Psoas muscle (tissue), 8 donors: ENCODE results near the gene RPL13A. TPM values are rescaled to one million over a fixed set of nuclear protein-coding genes. Genes with fewer than 3 reads are reported as not detected.

Experiments used
- ATAC-seq, 4 donors: fragments of 200-7000 bp; cut with Tn5 transposase; one replicate each; pipeline ENCODE4 v1.9.1; 2020; ENCODE audit warnings: moderate library complexity in 3 of 4, mild to moderate bottlenecking in 2 of 4
- DNase-seq, 2 donors: peaks; one replicate each; pipeline ENCODE4 v3.0.0-alpha.2; 2020
- H3K27ac ChIP-seq: fragments of 200-600 bp; one replicate; pipeline ENCODE4 v1.8.0; 2022
- H3K27me3 ChIP-seq, 3 donors: fragments of 200-600 bp in 1 of 3; one replicate each; pipeline versions ENCODE4 v1.6.1 to v1.8.0; 2013 to 2022; ENCODE audit warnings: low read length in 2 of 3, mild to moderate bottlenecking in 2 of 3, moderate library complexity in 1 of 3; ENCODE audit not compliant: insufficient read depth in 3 of 3
- H3K36me3 ChIP-seq, 2 donors: fragments of 200-600 bp in 1 of 2; one replicate each; pipeline versions ENCODE4 v1.6.1 to v1.8.0; 2013 to 2022; ENCODE audit warnings: low read depth in 1 of 2, mild to moderate bottlenecking in 1 of 2, moderate library complexity in 1 of 2; ENCODE audit not compliant: insufficient read depth in 1 of 2
- H3K4me1 ChIP-seq: fragments of 200-600 bp; one replicate; pipeline ENCODE4 v1.8.0; 2022
- H3K4me3 ChIP-seq: fragments of 200-600 bp; one replicate; pipeline ENCODE4 v1.8.0; 2022; ENCODE audit warnings: mild to moderate bottlenecking
- H3K9me3 ChIP-seq: fragments of 200-600 bp; one replicate; pipeline ENCODE4 v1.8.0; 2022
- WGBS, 3 donors: extraction: QIAGEN DNeasy Blood & Tissue Kit; methylation state at CpG; one replicate each; pipeline versions ENCODE4 v1.1.6 to v1.1.7; 2013; 5-methylcytosine and 5-hydroxymethylcytosine counted together
- intact Hi-C, 2 donors: fragments of 100-400 bp; cut with DNase I; formaldehyde crosslinking; loops; one replicate each; pipeline versions ENCODE4 v1.11.0 to v1.14.2; 2022
- long read RNA-seq, 2 donors: library from polyadenylated mRNA; unstranded; transcript quantifications; one replicate each; pipeline ENCODE4 v2.0.0, GENCODE V29; 2021
- polyA plus RNA-seq, 3 donors: library from polyadenylated mRNA; stranded (reverse); fragments of 200-250 nt; gene quantifications; one replicate each; pipeline ENCODE4 v1.2.3, GENCODE V29; 2013
- total RNA-seq, 4 donors: library from RNA; stranded (reverse); fragmentation: NEBNext Ultra II Directional in 2 of 4; extraction: Animal tissue kit (Norgen Biotek cat#: 25700) in 2 of 4; gene quantifications; one replicate each; pipeline versions ENCODE4 v1.2.1 to v1.2.4, GENCODE V29; 2021 to 2023
- TF ChIP-seq, protein P1 (sequence below): fragments of 200-600 bp; IDR thresholded peaks from one replicate; pipeline ENCODE4 v1.8.0; 2022; ENCODE audit warnings: antibody characterized with exemption
- donor health status: healthy with polysubstance abuse.
- donor health status: DM: no; HTN: no; CAD: no; lungs with moderate emphysema.
- donor health status: Bipolar disorder and iron deficiency.
- donor health status: healthy.
- donor health status: DM: yes; HTN: yes; CAD: no.
- donor health status: DM: no; HTN: no; CAD: no.
- donor health status: DM: no; HTN: no; CAD: no.
- donor health status: DM: yes; HTN: yes; CAD: no.

The RPL13A gene
- total RNA-seq (1,000 to 10,000 TPM; 1,392 to 2,022 (median 1,763) TPM), polyA plus RNA-seq (1,000 to 10,000 TPM; 1,992 to 2,955 (median 2,046) TPM)
- long read RNA-seq, donor 1, transcript RPL13A-201 (8 exons, 1,181 nt), result major isoform, 556 of 615 reads
- long read RNA-seq, donor 1, partial matches to known transcripts, result 46 of 615 reads
- long read RNA-seq, donor 1, other reads (novel, unspliced or antisense), result 11 of 615 reads
- long read RNA-seq, donor 2, transcript RPL13A-201 (8 exons, 1,181 nt), result major isoform, 220 of 249 reads
- long read RNA-seq, donor 2, partial matches to known transcripts, result 9 of 249 reads
- long read RNA-seq, donor 2, other reads (novel, unspliced or antisense), result 16 of 249 reads

DNA sequence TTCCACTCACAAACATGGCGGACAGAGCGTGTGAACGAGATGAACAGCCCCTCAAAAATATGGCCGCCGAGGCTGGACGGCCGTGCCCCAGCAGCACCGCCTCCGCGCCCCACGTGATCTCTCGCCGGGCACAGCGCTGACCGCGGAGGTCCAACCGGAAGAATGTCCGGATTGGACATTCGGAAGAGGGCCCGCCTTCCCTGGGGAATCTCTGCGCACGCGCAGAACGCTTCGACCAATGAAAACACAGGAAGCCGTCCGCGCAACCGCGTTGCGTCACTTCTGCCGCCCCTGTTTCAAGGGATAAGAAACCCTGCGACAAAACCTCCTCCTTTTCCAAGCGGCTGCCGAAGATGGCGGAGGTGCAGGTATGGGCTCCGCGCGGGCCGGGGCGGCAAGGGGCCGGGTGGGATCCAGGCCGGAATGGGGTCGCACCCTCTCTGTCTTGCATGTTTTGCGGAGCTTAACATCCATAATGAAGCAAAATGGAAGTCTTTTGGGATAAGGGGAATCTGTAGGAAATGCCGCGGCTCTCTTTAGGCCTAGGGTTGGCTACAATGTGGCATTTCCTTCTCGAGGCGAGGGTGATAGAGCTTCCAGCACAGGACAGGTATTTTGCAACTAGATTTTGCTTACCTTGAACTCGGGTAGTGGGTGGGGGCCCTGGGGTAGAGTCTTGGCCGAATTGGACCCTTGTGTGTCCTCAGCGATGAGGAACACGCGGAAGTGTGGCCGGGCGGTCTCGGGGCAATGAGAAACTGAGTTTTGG, at the start of gene RPL13A:
TSS of gene RPL13A (plus strand) at position 332 of the 769 bp plus-strand sequence. CDS start at position 354, 22 bp downstream.
- no peaks in the 10 kb centered on the region for H3K9me3 ChIP-seq
- peak within 1 kb of the TSS; percentile 95 for H3K27ac ChIP-seq
- H3K27me3 ChIP-seq, result no peaks in the 10 kb centered on the region
- peaks cover 24% of the 10 kb centered on the region for H3K4me1 ChIP-seq
- peaks cover 11 to 40% of the 10 kb centered on the region in 2 donors for H3K36me3 ChIP-seq
- intact Hi-C loops, result no loop called here
- H3K4me3 ChIP-seq, result peak within 1 kb of the TSS; percentile 98
- ATAC-seq, result peak; percentile 95 to 96 (median 96)
- DNase-seq, result peak; percentile 100
- WGBS, 3 donors, result 0% methylated on average over 57 of the region's 57 CpGs
- TF ChIP-seq, protein P1, sequence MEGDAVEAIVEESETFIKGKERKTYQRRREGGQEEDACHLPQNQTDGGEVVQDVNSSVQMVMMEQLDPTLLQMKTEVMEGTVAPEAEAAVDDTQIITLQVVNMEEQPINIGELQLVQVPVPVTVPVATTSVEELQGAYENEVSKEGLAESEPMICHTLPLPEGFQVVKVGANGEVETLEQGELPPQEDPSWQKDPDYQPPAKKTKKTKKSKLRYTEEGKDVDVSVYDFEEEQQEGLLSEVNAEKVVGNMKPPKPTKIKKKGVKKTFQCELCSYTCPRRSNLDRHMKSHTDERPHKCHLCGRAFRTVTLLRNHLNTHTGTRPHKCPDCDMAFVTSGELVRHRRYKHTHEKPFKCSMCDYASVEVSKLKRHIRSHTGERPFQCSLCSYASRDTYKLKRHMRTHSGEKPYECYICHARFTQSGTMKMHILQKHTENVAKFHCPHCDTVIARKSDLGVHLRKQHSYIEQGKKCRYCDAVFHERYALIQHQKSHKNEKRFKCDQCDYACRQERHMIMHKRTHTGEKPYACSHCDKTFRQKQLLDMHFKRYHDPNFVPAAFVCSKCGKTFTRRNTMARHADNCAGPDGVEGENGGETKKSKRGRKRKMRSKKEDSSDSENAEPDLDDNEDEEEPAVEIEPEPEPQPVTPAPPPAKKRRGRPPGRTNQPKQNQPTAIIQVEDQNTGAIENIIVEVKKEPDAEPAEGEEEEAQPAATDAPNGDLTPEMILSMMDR, result no peak

- intact Hi-C loops, result no loop called here
- Histone ChIP-seq H3K4me1 (no peaks in the 10 kb centered on the region), H3K36me3 (no peaks in the 10 kb centered on the region), H3K27ac (no peak overlapping the region), H3K4me3 (no peak overlapping the region), H3K9me3 (no peaks in the 10 kb centered on the region), H3K27me3 (peaks cover 0 to 86% (median 45%) of the 10 kb centered on the region in 3 donors)
- WGBS, 3 donors, result 11 to 15% (median 11%) methylated on average over 6 of the region's 6 CpGs
- ATAC-seq (no peak), DNase-seq (no peak)
- TF ChIP-seq, protein P1, result no peak
These were observed 49.1 kb upstream of the RPL13A start for GRCh38 chr19:49438261-49438660.

- H3K4me1 ChIP-seq, result no peaks in the 10 kb centered on the region
- ATAC-seq, result no peak
- H3K4me3 ChIP-seq, result no peak overlapping the region
- H3K9me3 ChIP-seq, result no peaks in the 10 kb centered on the region
- WGBS, 3 donors, result 39 to 57% (median 43%) methylated on average over 5 to 6 of the region's 6 CpGs
- DNase-seq, result no peak
- TF ChIP-seq, protein P1, result no peak
- intact Hi-C loops, result loop anchor here in 1 of 2 donors (5.0 kb wide), 1 partner anchor 213 kb away; no protein-coding TSS in a partner anchor
- H3K27me3 ChIP-seq, result peaks cover 0 to 70% (median 38%) of the 10 kb centered on the region in 3 donors
- no peaks in the 10 kb centered on the region for H3K36me3 ChIP-seq
- H3K27ac ChIP-seq, result no peak overlapping the region
These were observed 47.6 kb upstream of the RPL13A start for GRCh38 chr19:49439836-49440235.

DNA sequence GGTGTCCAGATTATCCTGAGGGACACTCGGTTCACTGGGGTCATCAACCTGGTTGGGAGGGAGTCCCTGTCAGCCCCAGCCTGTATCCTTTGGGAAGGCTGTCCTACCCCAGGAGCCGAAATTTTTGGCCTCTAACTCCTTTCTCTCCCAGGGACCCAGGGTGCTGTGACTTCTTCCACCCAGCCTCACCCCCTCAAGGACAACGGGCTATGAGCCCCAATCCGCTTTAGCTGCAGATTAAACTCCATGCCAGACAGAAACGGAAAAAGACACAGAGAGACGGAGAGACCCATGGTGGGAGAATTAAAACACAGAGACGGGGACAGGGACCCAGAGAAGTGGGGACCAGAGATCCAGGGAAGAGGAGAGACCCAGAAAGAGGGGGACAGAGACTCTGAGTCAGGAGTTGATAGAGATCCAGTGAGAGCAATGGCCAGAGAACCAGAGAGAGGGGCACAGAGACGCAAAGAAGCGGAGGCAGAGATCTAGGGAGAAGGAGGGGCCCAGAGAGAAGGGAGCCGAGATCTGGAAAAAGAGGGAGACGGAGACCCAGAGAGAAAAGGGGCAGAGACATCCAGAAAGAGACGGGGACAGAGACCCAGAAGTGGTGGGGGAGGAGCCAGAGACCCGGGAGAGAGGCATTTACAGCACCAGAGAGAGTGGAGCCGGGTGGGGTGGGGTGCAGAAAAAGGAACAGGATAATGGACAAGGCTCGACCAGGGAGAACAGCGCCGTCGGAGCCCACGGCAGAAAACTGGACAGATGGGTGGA, 46.8 kb upstream of the RPL13A start:
- WGBS, 3 donors, result 15 to 29% (median 25%) methylated on average over 14 to 19 of the region's 19 CpGs
- H3K9me3 ChIP-seq, result no peaks in the 10 kb centered on the region
- no peak overlapping the region for H3K27ac ChIP-seq
- intact Hi-C loops, result loop anchor here in 1 of 2 donors (5.0 kb wide), 1 partner anchor 213 kb away; no protein-coding TSS in a partner anchor
- ATAC-seq (no peak), DNase-seq (no peak)
- TF ChIP-seq, protein P1, result no peak
- H3K4me3 ChIP-seq, result peak overlapping the region; percentile 49
- peaks cover 0 to 62% (median 32%) of the 10 kb centered on the region in 3 donors for H3K27me3 ChIP-seq
- no peaks in the 10 kb centered on the region for H3K36me3 ChIP-seq
- H3K4me1 ChIP-seq, result no peaks in the 10 kb centered on the region
